Astrocyte of the cerebellum (primary cell): ENCODE data around the gene TMEM41B.
"Not testable (repeated sequence)": the region's sequence is repeated elsewhere in the genome, so short reads cannot be mapped to it uniquely, and the experiment has no call there.

ENCODE experiments used
- DNase-seq: peaks from one replicate; pipeline ENCODE4 v3.0.0-alpha.2; 2011; ENCODE audit warnings: low read depth
- H3K4me3 ChIP-seq: 2 replicates; pipeline ENCODE4 v1.5.1; 2011; ENCODE audit warnings: mild to moderate bottlenecking, low read depth, low read length, moderate library complexity
- in situ Hi-C: cut with HindIII; loops from 2 replicates; pipeline ENCODE4 v1.10.0; 2017; ENCODE audit warnings: low sequenced_read_pairs
- TF ChIP-seq, protein P1 (sequence below): IDR thresholded peaks from 2 replicates; pipeline ENCODE4 v1.5.1; 2012; ENCODE audit warnings: low read length, low read depth, moderate library complexity, mild to moderate bottlenecking; ENCODE audit errors: missing control alignments

Gene TMEM41B

DNA sequence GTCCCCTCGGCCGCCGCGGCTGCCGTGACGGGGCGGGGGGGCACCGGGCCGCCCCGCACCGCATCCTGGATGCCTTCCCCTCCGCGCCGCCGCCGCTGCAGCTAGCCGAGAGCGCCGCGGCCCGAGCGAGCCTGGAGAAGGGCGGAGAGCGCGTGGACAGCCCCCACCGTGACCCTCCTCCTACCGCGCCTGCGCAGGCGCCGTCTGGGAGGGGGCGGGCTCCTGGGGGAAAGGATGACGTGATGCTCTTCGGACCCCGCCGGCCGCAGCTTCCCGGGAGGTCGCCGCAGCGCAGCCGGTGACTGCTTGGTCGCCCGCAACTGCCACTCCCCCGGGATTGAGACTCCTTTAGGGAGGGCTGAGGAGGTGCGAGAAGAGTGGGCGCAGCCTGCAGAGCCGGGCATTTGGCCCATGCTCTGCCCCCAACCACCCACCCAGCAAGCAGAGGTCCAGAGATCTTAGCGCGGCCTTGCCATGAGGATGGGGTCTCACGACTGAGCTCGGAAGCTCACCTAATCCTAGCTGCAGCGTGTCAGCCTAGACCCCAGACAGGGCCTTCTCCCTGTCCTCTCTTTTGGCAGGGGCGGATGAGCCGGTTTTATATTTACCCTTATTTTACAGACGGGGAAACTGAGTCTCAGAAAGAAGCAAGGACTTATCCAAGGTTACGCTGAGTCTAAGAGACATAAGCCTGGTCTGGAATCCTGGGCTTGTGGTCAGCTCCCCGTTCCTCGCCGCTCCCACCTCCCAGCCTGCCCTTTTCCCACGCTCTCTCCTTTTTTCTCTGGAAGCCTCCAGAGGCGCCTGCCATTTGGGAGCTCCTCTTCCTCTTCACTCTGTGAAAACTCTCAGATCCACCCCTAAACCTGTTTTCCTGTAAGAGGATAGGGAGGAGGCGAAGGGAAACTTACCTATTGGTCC, 48.9 kb downstream of the TMEM41B start, which contains the start of gene DENND5A:
Gene DENND5A, minus strand, starts transcription at position 140 of the 921 bp plus-strand sequence. CDS start 281 bp downstream, outside the sequence.
- peak within 1 kb of the TSS; percentile 89 for H3K4me3 ChIP-seq
- TF ChIP-seq, protein P1, sequence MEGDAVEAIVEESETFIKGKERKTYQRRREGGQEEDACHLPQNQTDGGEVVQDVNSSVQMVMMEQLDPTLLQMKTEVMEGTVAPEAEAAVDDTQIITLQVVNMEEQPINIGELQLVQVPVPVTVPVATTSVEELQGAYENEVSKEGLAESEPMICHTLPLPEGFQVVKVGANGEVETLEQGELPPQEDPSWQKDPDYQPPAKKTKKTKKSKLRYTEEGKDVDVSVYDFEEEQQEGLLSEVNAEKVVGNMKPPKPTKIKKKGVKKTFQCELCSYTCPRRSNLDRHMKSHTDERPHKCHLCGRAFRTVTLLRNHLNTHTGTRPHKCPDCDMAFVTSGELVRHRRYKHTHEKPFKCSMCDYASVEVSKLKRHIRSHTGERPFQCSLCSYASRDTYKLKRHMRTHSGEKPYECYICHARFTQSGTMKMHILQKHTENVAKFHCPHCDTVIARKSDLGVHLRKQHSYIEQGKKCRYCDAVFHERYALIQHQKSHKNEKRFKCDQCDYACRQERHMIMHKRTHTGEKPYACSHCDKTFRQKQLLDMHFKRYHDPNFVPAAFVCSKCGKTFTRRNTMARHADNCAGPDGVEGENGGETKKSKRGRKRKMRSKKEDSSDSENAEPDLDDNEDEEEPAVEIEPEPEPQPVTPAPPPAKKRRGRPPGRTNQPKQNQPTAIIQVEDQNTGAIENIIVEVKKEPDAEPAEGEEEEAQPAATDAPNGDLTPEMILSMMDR: no peak
- peak; percentile 61 for DNase-seq
- in situ Hi-C loops: no loop called here

DNA sequence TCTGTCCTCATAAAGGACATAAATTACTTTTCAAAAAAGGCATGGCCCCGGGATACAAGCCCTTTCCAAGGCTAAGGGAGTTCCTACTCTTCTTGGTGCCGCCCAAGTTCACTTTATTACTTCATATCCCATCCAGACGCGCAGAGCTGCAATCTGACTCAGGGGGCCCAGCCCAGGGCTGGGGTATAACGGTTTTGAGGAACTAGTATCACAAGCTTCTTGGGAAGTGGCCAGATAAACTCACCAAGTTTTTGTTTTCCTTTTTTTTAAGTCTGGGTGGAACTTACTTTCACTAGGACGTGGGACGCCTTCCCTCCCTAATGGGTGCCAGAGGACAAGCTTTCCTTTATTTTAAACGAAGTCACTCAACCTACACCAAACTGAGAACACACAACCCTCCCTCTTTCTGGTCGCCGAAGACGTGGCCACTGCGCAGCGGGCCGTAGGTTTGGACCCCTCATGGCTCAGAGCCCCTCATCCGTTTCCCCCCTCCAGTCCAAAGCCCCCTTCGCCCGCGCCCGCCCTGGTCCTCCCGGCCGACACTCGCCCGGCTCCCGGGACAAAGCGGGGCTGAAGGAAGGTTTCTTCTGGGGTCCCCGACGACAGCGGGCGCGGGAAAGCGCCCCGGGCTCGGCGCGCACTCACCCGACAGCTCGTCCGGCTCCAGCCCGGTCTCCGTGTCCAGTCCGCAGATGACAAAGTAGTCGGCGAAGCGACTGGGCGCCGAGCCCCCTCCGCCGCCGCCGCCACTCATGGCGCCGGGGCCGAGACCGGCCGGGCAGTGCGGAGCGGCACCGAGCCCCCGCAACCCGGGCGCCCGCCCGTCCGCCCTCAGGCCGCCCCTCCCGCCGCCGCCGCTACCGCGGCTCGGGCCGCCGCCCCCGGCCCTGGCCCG, 49.8 kb downstream of the TMEM41B start:
- peak overlapping the region; percentile 89 for H3K4me3 ChIP-seq
- TF ChIP-seq, protein P1: no peak
- DNase-seq: peak; percentile 43
- in situ Hi-C loops: no loop called here

- DNase-seq: no peak
- peak overlapping the region; percentile 89 for H3K4me3 ChIP-seq
- in situ Hi-C loops: no loop called here
- TF ChIP-seq, protein P1: no peak
These were observed 50.5 kb downstream of the TMEM41B start for GRCh38 chr11:9263840-9264315.

DNA sequence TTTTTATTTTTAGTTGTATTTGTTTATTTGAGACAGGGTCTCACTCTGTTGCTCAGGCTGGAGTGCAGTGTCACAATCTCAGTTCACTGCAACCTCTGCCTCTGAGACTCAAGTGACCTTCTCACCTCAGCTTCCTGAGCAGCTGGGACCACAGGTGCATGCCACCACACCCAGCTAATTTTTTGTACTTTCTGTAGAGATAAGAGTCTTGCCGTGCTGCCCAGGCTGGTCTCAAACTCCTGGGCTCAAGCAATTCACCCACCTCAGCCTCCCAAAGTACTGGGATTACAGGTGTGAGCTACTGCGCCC, 53.6 kb downstream of the TMEM41B start:
- H3K4me3 ChIP-seq, in situ Hi-C loops, DNase-seq: not testable (repeated sequence)

DNA sequence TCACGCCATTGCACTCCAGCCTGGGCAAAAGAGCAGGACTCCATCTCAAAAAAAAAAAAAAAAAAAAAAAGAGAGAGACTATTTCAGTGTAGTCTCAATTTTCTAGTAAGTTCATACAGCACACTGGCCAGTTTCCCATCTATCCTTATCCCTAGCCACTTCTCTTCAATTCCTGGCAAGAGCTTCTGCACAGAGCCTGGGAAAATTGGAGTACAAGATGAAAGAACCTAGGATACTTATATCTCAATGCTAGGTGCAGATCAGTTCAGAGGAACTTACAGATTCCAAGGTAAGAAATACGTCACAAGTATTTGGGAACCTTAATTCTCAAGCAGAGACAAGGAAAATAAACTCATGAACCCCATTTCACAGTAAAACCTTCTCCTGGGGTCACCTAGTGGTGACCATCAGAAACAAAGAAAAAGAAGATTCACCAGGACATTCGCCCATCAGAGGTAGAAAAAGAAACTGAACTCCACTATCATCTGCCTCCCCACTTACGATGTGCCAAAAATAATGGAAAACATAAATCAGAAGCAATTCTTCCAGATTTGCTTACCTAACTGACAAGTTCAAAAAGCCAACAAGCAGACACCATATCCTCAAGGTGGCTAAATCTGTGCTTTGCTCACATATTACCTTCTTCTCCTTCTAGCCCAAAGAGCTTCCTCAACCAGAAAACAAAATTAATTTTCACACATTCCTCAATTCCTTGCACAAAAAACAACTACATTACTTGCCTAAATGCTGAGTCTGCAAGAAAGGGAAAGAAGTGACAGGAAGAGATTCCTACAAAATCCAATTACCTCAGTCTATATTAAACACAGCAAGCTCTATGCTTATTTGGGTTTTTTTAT, 54.2 kb downstream of the TMEM41B start:
- in situ Hi-C loops: no loop called here
- H3K4me3 ChIP-seq: no peak overlapping the region

GRCh38 chr11:9258279-9258678, 56.1 kb downstream of the TMEM41B start:
- in situ Hi-C loops, DNase-seq, H3K4me3 ChIP-seq: not testable (repeated sequence)

More for the DNA sequence above, 54.2 kb downstream of the TMEM41B start:
- no peak for DNase-seq
- TF ChIP-seq, protein P1: peak; percentile 35

DNA sequence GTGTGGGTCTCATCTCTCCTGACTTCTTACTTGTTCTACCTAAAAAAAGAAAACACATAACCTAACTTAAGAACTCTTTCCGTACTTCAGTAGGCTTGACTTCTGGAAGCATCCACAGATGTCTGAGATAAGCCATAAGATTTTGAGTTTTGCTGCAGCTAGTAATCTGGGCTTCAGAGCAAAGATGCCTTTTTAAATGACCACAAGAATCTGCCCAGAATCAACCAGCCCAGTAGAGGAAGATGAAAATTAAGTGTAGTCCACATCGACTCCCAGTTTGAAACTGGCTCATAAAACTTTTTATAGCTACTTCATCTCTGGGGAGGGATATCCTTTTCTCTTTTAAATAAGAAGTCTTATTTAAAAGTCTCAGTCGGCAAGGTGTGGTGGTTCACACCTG, 60.0 kb downstream of the TMEM41B start:
- DNase-seq: no peak
- in situ Hi-C loops: no loop called here
- no peak overlapping the region for H3K4me3 ChIP-seq
- TF ChIP-seq, protein P1: no peak
